Neural cell (in vitro differentiated cells): ENCODE measurements around the gene PKP3. TPM values are rescaled to one million over a fixed set of nuclear protein-coding genes. Genes with fewer than 3 reads are reported as not detected.

ENCODE experiments used
- H2AFZ ChIP-seq: fragments of 200-600, 300-800 bp; sonication (generic), shearing (Covaris generic); 2 replicates; pipeline ENCODE4 v1.6.0; 2014; ENCODE audit warnings: low read depth, mild to moderate bottlenecking, antibody characterized with exemption, low read length, moderate library complexity
- H3F3A ChIP-seq: fragments of 200-600 bp; shearing (Covaris generic); 2 replicates; pipeline ENCODE4 v1.6.1; 2016; ENCODE audit warnings: mild to moderate bottlenecking, moderate library complexity, mixed read lengths, antibody characterized with exemption, low read length; ENCODE audit not compliant: insufficient read depth, poor library complexity, severe bottlenecking
- H3K27ac ChIP-seq: fragments of 200-600, 300-800 bp; sonication (generic), shearing (Covaris generic); 2 replicates; pipeline ENCODE4 v1.5.1; 2014; ENCODE audit warnings: mild to moderate bottlenecking, low read length, moderate library complexity
- H3K27me3 ChIP-seq: fragments of 300-800, 200-600 bp; sonication (generic), shearing (Covaris generic); 2 replicates; pipeline ENCODE4 v1.6.0; 2014; ENCODE audit warnings: mild to moderate bottlenecking, low read depth, low read length, moderate library complexity; ENCODE audit not compliant: insufficient read depth
- H3K36me3 ChIP-seq: fragments of 300-800, 200-600 bp; sonication (generic), shearing (Covaris generic); 2 replicates; pipeline ENCODE4 v1.5.1; 2014; ENCODE audit warnings: mild to moderate bottlenecking, antibody characterized with exemption, low read length, moderate library complexity; ENCODE audit not compliant: insufficient read depth
- H3K4me2 ChIP-seq: fragments of 300-800, 200-600 bp; sonication (generic), shearing (Covaris generic); 2 replicates; pipeline ENCODE4 v1.6.0; 2014; ENCODE audit warnings: mild to moderate bottlenecking, low read length
- H3K4me3 ChIP-seq: fragments of 300-800, 200-600 bp; sonication (generic), shearing (Covaris generic); 2 replicates; pipeline ENCODE4 v1.5.1; 2014; ENCODE audit warnings: mild to moderate bottlenecking, low read length, moderate library complexity
- H3K79me2 ChIP-seq: fragments of 200-600 bp; shearing (Covaris generic); replicated peaks from 2 replicates; pipeline ENCODE4 v1.6.0; 2014; ENCODE audit warnings: mild to moderate bottlenecking, low read length, moderate library complexity; ENCODE audit not compliant: insufficient read depth
- H3K9ac ChIP-seq: fragments of 300-800, 200-600 bp; sonication (generic), shearing (Covaris generic); 2 replicates; pipeline ENCODE4 v1.6.1; 2016; ENCODE audit warnings: mild to moderate bottlenecking, low read length, mixed read lengths
- H3K9me2 ChIP-seq: fragments of 200-600 bp; shearing (Covaris generic); 2 replicates; pipeline ENCODE4 v1.6.1; 2016; ENCODE audit warnings: mild to moderate bottlenecking, low read length, mixed read lengths; ENCODE audit not compliant: insufficient read depth
- H3K9me3 ChIP-seq: fragments of 200-600, 300-800 bp; sonication (generic), shearing (Covaris generic); 2 replicates; pipeline ENCODE4 v1.6.1; 2016; ENCODE audit warnings: mild to moderate bottlenecking, mixed run types, low read length, moderate library complexity, mixed read lengths
- H4K20me1 ChIP-seq: fragments of 200-600 bp; shearing (Covaris generic); 2 replicates; pipeline ENCODE4 v1.6.1; 2016; ENCODE audit warnings: mild to moderate bottlenecking, mixed run types; ENCODE audit not compliant: insufficient read depth
- CTCF ChIP-seq: fragments of 450-650 bp; IDR thresholded peaks from 2 replicates; pipeline ENCODE4 v1.5.1; 2014; ENCODE audit warnings: antibody characterized with exemption, mild to moderate bottlenecking, moderate library complexity; ENCODE audit not compliant: poor library complexity, severe bottlenecking
- EP300 ChIP-seq: fragments of 450-650 bp; conservative IDR thresholded peaks from 2 replicates; pipeline ENCODE4 v1.6.1; 2014; ENCODE audit warnings: antibody characterized with exemption, mild to moderate bottlenecking, moderate library complexity; ENCODE audit not compliant: poor library complexity, severe bottlenecking
- EZH2 ChIP-seq: fragments of 200-600, 300-800 bp; shearing (Covaris generic), sonication (generic); IDR thresholded peaks from 2 replicates; pipeline ENCODE4 v1.6.1; 2014; ENCODE audit warnings: antibody characterized with exemption, low read length, borderline replicate concordance, mild to moderate bottlenecking; ENCODE audit not compliant: insufficient read depth, poor library complexity, severe bottlenecking
- MXI1 ChIP-seq: fragments of 450-650 bp; conservative IDR thresholded peaks from 2 replicates; pipeline ENCODE4 v1.6.1; 2014; ENCODE audit warnings: antibody characterized with exemption, mild to moderate bottlenecking; ENCODE audit not compliant: poor library complexity, severe bottlenecking
- POLR2AphosphoS5 ChIP-seq: IDR thresholded peaks from 2 replicates; pipeline ENCODE4 v1.6.1; 2012
- RAD21 ChIP-seq: fragments of 450-650 bp; conservative IDR thresholded peaks from 2 replicates; pipeline ENCODE4 v1.6.1; 2014; ENCODE audit warnings: antibody characterized with exemption, mild to moderate bottlenecking, moderate library complexity
- REST ChIP-seq: IDR thresholded peaks from 2 replicates; pipeline ENCODE4 v1.6.1; 2012; ENCODE audit warnings: borderline replicate concordance
- SMC3 ChIP-seq: fragments of 450-650 bp; conservative IDR thresholded peaks from 2 replicates; pipeline ENCODE4 v1.6.1; 2014; ENCODE audit warnings: antibody characterized with exemption, mild to moderate bottlenecking, moderate library complexity; ENCODE audit not compliant: poor library complexity
- TAF1 ChIP-seq: IDR thresholded peaks from 2 replicates; pipeline ENCODE4 v1.6.1; 2012; ENCODE audit warnings: low read depth
- polyA plus RNA-seq: library from polyadenylated mRNA; depleted of rRNA; stranded (reverse); fragments of >200 nt; gene quantifications from 2 replicates; pipeline ENCODE4 v1.2.3, GENCODE V29; 2014

Gene PKP3
- polyA plus RNA-seq, 1 donor from 2014 or later: not detected

GRCh38 chr11:407651-408123, 13.7 kb downstream of the PKP3 start:
- Histone ChIP-seq H2AFZ (no peak overlapping the region), H3K27me3 (no peaks in the 10 kb centered on the region)

DNA sequence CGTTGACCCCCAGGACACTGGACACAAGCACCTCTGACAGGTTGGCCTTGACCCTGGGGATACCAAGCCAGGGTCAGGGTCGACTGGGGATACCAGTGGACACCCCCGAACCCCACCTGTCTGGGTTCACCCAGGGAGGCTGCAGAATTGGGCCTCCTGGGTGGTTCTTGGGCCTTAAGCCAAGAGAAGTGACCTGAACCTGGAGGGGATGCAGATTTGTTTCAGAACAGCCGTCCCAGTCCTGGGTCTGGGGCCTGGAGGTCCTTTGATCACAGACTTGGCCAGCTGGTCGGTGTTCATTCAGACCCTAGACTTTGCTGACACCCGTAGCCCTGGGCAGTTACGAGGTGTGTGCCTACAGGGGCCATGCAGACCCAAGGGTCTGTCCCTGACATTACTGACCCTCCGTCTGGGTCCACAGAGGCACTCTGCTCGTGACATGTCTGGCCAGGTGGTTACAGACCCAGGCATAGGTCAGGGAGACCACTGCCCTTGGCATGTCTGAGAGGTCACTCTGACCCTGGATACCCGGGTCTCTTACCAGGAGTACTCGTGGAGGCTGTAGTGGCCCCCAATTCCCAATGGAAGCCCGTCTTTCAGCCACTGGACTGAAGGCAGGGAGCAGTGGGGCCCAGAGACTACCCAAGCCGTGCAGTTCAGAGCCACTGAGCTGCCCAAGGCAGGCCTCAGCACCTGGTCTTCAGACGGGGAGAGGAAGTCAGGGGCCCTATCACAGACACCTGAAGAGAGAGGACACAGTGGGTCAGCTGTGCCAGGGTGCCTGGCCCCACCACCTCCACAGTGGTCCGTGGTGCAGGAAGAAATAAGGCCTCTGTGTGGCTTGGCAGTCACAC, 14.4 kb downstream of the PKP3 start:
- Histone ChIP-seq H3K4me3 (no peak overlapping the region), H3K79me2 (no peaks in the 10 kb centered on the region), H3K27ac (no peak overlapping the region), H2AFZ (no peak overlapping the region), H3K4me2 (no peak overlapping the region), H3K9me3 (no peaks in the 10 kb centered on the region), H3K27me3 (no peaks in the 10 kb centered on the region), H3K9me2 (no peaks in the 10 kb centered on the region), H3K36me3 (no peaks in the 10 kb centered on the region), H4K20me1 (no peaks in the 10 kb centered on the region), H3K9ac (no peak overlapping the region), H3F3A (no peaks in the 10 kb centered on the region)
- TF ChIP-seq CTCF (no peak), EP300 (no peak), SMC3 (no peak)

More at GRCh38 chr11:407651-408123, 13.7 kb downstream of the PKP3 start:
- Histone ChIP-seq H4K20me1 (no peaks in the 10 kb centered on the region), H3K9ac (no peak overlapping the region), H3K27ac (no peak overlapping the region), H3K4me3 (no peak overlapping the region), H3K4me2 (no peak overlapping the region), H3K36me3 (no peaks in the 10 kb centered on the region), H3F3A (no peaks in the 10 kb centered on the region), H3K9me3 (no peaks in the 10 kb centered on the region), H3K9me2 (no peaks in the 10 kb centered on the region), H3K79me2 (no peaks in the 10 kb centered on the region)
- no peak for TF ChIP-seq RAD21

- Histone ChIP-seq H2AFZ (no peak overlapping the region), H3K27ac (no peak overlapping the region), H3K27me3 (no peaks in the 10 kb centered on the region), H3K4me3 (no peak overlapping the region), H3F3A (no peaks in the 10 kb centered on the region), H3K9me2 (no peaks in the 10 kb centered on the region), H3K79me2 (no peaks in the 10 kb centered on the region), H3K36me3 (no peaks in the 10 kb centered on the region), H3K9ac (no peak overlapping the region), H4K20me1 (no peaks in the 10 kb centered on the region), H3K9me3 (no peaks in the 10 kb centered on the region), H3K4me2 (no peak overlapping the region)
- TF ChIP-seq MXI1 (no peak), TAF1 (no peak), RAD21 (no peak), EZH2 (no peak), POLR2AphosphoS5 (no peak), CTCF (no peak), EP300 (no peak), REST (no peak)
Measured at GRCh38 chr11:409008-409599, 15.1 kb downstream of the PKP3 start.
